GM10266 (cell line): Measurements from ENCODE around the gene FAAP24.
"Not testable (repeated sequence)": the region's sequence is repeated elsewhere in the genome, so short reads cannot be mapped to it uniquely, and the experiment has no call there.

Experiments
- DNase-seq: peaks from one replicate; pipeline ENCODE4 v3.0.0; 2012; ENCODE audit errors: extremely low spot score
- CTCF ChIP-seq: IDR thresholded peaks from 2 replicates; pipeline ENCODE4 v1.5.1; 2012; ENCODE audit warnings: mild to moderate bottlenecking, low read depth; ENCODE audit not compliant: control insufficient read depth, insufficient read depth; ENCODE audit errors: missing control alignments

Gene FAAP24

GRCh38 chr19:32971715-32972540 is at the start of gene FAAP24, which contains the start of gene CEP89:
FAAP24 (plus strand) TSS chr19:32972242; CDS start chr19:32973197, 955 bp downstream.
CEP89 (minus strand) TSS chr19:32971958; CDS start chr19:32971874, 84 bp downstream.
- TF ChIP-seq CTCF, result no peak
- peak; percentile 96 for DNase-seq

GRCh38 chr19:32924200-32924599 is 47.8 kb upstream of the FAAP24 start:
- no peak for TF ChIP-seq CTCF
- no peak for DNase-seq

GRCh38 chr19:32928806-32929205 is 43.2 kb upstream of the FAAP24 start:
- DNase-seq, result no peak
- TF ChIP-seq CTCF, result no peak

GRCh38 chr19:32930567-32930966 is 41.5 kb upstream of the FAAP24 start:
- TF ChIP-seq CTCF, result no peak
- no peak for DNase-seq

- TF ChIP-seq CTCF, result no peak
- no peak for DNase-seq
These were observed 38.5 kb upstream of the FAAP24 start for GRCh38 chr19:32933571-32933970.

GRCh38 chr19:32935629-32936028 is 36.4 kb upstream of the FAAP24 start:
- DNase-seq, result no peak
- TF ChIP-seq CTCF, result no peak

- no peak for TF ChIP-seq CTCF
- no peak for DNase-seq
These were observed 36.0 kb upstream of the FAAP24 start for GRCh38 chr19:32936065-32936464.

- DNase-seq, result not testable (repeated sequence)
These were observed 30.8 kb upstream of the FAAP24 start for GRCh38 chr19:32941273-32941672.
